Osteoblast (primary cell): ENCODE results near the gene CDC42BPA. TPM values are rescaled to one million over a fixed set of nuclear protein-coding genes. Genes with fewer than 3 reads are reported as not detected.

Experiments
- DNase-seq: peaks from one replicate; pipeline ENCODE4 v3.0.0; 2011; ENCODE audit warnings: low spot score, mixed read lengths; ENCODE audit not compliant: insufficient read length; ENCODE audit errors: missing footprints
- H2AFZ ChIP-seq: 2 replicates; pipeline ENCODE4 v1.6.0; 2011; ENCODE audit warnings: mild to moderate bottlenecking, low read length
- H3K27ac ChIP-seq: 2 replicates; pipeline ENCODE4 v1.5.1; 2011; ENCODE audit warnings: mild to moderate bottlenecking, low read depth, low read length, moderate library complexity
- H3K27me3 ChIP-seq: 2 replicates; pipeline ENCODE4 v1.6.0; 2012; ENCODE audit warnings: mild to moderate bottlenecking, control low read depth, inconsistent platforms, low read length, moderate library complexity; ENCODE audit not compliant: insufficient read depth
- H3K36me3 ChIP-seq: 2 replicates; pipeline ENCODE4 v1.5.1; 2011; ENCODE audit warnings: mild to moderate bottlenecking, low read length, control low read depth, moderate library complexity; ENCODE audit not compliant: insufficient read depth
- H3K4me1 ChIP-seq: 2 replicates; pipeline ENCODE4 v1.5.1; 2011; ENCODE audit warnings: mild to moderate bottlenecking, low read length, control low read depth, moderate library complexity; ENCODE audit not compliant: insufficient read depth
- H3K4me2 ChIP-seq: 2 replicates; pipeline ENCODE4 v1.6.0; 2011; ENCODE audit warnings: mild to moderate bottlenecking, low read length; ENCODE audit not compliant: insufficient read depth
- H3K4me3 ChIP-seq: fragments of 200-600 bp; sonication (generic); 3 replicates; pipeline ENCODE4 v1.5.1; 2012; ENCODE audit warnings: mild to moderate bottlenecking, low read length, inconsistent platforms; ENCODE audit not compliant: insufficient read depth
- H3K79me2 ChIP-seq: 2 replicates; pipeline ENCODE4 v1.6.0; 2012; ENCODE audit warnings: mild to moderate bottlenecking, low read length, control low read depth, inconsistent platforms; ENCODE audit not compliant: insufficient read depth
- H3K9me3 ChIP-seq: 2 replicates; pipeline ENCODE4 v1.5.1; 2011; ENCODE audit warnings: low read depth, low read length, control low read depth
- H4K20me1 ChIP-seq: 2 replicates; pipeline ENCODE4 v1.6.0; 2012; ENCODE audit warnings: mild to moderate bottlenecking, low read length, control low read depth; ENCODE audit not compliant: insufficient read depth
- total RNA-seq: library from RNA; depleted of rRNA; stranded (reverse); fragments of >200 nt; gene quantifications from 2 replicates; pipeline ENCODE4 v1.2.3, GENCODE V29; 2012
- TF ChIP-seq, protein P1 (sequence below): IDR thresholded peaks from 2 replicates; pipeline ENCODE4 v1.5.1; 2011; ENCODE audit warnings: mild to moderate bottlenecking, low read depth, low read length, moderate library complexity; ENCODE audit errors: extremely low read depth

CDC42BPA gene
- total RNA-seq, 1 donor: 77.8 TPM

DNA sequence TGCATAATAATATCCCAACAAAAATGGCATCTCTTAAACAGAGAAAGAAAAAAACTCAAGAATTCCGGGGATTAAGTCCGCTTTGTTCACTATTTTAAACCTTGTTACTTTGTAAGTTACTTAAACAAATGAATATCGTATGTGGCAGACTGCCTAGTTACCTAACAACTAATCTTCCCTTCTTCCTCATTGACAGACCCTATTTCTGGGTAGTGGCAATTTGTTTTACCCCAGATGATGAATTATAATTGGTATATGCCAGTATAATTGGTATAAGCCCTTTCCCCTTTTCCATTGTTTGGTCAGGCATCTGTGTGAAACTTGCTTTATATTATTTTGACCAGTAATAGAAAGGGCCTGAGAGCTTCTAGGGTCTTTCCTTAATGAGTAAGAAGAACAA lies 52.4 kb downstream of the CDC42BPA start:
- H3K79me2 ChIP-seq: peaks cover 74% of the 10 kb centered on the region

DNA sequence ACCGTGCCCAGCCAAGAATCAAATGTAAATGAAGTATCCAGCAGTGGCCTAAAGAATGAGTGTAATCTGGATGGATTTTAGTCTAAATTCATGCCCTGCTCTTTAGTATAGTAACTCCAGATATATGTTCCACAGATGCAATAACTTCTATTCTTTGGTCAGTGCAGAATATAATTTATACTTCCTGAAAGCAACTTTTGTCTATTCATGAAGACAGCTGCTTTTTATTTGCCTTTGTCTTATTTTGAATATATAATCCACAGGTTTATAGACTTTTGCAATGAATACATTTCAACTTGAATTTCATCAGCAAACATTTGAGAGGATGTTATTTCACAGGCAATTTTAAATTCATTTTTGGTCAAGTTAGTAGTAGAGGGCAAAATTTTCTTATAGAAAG lies 54.4 kb downstream of the CDC42BPA start:
- no peaks in the 10 kb centered on the region for H3K9me3 ChIP-seq
- no peak overlapping the region for H3K27ac ChIP-seq
- TF ChIP-seq, protein P1, sequence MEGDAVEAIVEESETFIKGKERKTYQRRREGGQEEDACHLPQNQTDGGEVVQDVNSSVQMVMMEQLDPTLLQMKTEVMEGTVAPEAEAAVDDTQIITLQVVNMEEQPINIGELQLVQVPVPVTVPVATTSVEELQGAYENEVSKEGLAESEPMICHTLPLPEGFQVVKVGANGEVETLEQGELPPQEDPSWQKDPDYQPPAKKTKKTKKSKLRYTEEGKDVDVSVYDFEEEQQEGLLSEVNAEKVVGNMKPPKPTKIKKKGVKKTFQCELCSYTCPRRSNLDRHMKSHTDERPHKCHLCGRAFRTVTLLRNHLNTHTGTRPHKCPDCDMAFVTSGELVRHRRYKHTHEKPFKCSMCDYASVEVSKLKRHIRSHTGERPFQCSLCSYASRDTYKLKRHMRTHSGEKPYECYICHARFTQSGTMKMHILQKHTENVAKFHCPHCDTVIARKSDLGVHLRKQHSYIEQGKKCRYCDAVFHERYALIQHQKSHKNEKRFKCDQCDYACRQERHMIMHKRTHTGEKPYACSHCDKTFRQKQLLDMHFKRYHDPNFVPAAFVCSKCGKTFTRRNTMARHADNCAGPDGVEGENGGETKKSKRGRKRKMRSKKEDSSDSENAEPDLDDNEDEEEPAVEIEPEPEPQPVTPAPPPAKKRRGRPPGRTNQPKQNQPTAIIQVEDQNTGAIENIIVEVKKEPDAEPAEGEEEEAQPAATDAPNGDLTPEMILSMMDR: no peak
- H3K79me2 ChIP-seq: peaks cover 73% of the 10 kb centered on the region
- H2AFZ ChIP-seq: no peak overlapping the region
- DNase-seq: no peak
- no peak overlapping the region for H3K4me3 ChIP-seq
- H3K27me3 ChIP-seq: no peaks in the 10 kb centered on the region
- peaks cover 16% of the 10 kb centered on the region for H4K20me1 ChIP-seq
- H3K4me1 ChIP-seq: no peaks in the 10 kb centered on the region
- no peak overlapping the region for H3K4me2 ChIP-seq
- H3K36me3 ChIP-seq: no peaks in the 10 kb centered on the region

More for the DNA sequence above, 52.4 kb downstream of the CDC42BPA start:
- Histone ChIP-seq H3K4me2 (no peak overlapping the region), H2AFZ (no peak overlapping the region), H3K4me3 (no peak overlapping the region), H3K4me1 (no peaks in the 10 kb centered on the region), H3K36me3 (no peaks in the 10 kb centered on the region), H3K9me3 (no peaks in the 10 kb centered on the region), H3K27ac (no peak overlapping the region), H4K20me1 (peaks cover 22% of the 10 kb centered on the region), H3K27me3 (no peaks in the 10 kb centered on the region)
- TF ChIP-seq, protein P1: no peak
- no peak for DNase-seq

DNA sequence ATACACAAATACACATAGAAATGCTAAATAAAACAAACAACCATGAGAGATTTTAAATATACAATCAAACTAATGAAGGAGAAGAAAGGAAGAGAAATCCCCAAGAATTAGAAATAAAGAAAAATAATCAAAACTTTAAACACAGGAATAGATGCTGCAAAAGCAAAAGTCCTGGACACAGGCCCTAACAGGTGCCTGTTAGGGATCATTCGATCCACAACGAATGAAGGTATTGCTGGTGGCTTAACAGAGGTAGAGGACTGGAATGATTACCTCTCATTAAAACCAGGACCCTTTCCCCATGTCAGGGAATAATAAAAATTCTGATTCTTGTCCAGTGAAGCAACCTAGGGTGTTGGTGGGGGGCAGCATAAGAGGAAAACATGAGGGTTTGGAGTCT lies 56.8 kb downstream of the CDC42BPA start:
- Histone ChIP-seq H3K79me2 (peaks cover 73% of the 10 kb centered on the region), H4K20me1 (peaks cover 15% of the 10 kb centered on the region), H3K9me3 (no peaks in the 10 kb centered on the region), H3K27ac (no peak overlapping the region), H3K4me2 (no peak overlapping the region), H3K4me3 (no peak overlapping the region), H3K4me1 (no peaks in the 10 kb centered on the region), H3K36me3 (no peaks in the 10 kb centered on the region), H3K27me3 (no peaks in the 10 kb centered on the region), H2AFZ (no peak overlapping the region)
- TF ChIP-seq, protein P1: no peak
- no peak for DNase-seq

DNA sequence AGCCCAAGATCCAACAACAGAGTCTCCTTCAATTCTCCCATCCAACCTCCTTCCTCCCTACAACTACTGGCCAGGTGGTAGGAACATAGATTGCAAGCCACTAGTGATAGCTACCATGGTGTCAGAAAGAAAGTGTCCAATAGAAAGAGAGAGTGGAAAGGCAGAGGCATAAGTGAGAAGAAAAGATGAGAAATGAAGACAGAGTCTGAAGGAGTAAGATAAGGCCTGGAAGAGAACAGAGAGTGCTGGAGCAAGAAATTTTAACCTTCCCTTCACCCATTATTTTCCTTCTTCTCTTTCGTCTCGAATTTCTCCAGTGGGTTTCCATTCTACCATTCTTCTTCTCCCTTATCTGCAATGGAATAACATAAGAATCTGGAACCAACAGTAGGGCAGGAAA lies 57.9 kb downstream of the CDC42BPA start:
- peaks cover 69% of the 10 kb centered on the region for H3K79me2 ChIP-seq
- H3K36me3 ChIP-seq: no peaks in the 10 kb centered on the region
- H4K20me1 ChIP-seq: peaks cover 17% of the 10 kb centered on the region
- H3K9me3 ChIP-seq: no peaks in the 10 kb centered on the region
- DNase-seq: no peak
- TF ChIP-seq, protein P1: no peak
- H3K4me1 ChIP-seq: no peaks in the 10 kb centered on the region
- H3K27me3 ChIP-seq: no peaks in the 10 kb centered on the region
- H3K27ac ChIP-seq: no peak overlapping the region
- no peak overlapping the region for H3K4me3 ChIP-seq
- H2AFZ ChIP-seq: no peak overlapping the region
- H3K4me2 ChIP-seq: no peak overlapping the region
